CD4-positive, CD25-positive, alpha-beta regulatory T cell (primary cell): ENCODE measurements around the gene GRHPR. TPM values are rescaled to one million over a fixed set of nuclear protein-coding genes. Genes with fewer than 3 reads are reported as not detected.

Experiments used
- ATAC-seq, 2 donors: fragments of 150-1000 bp; cut with Tn5 transposase; one replicate each; pipeline ENCODE4 v1.10.0; 2021; ENCODE audit warnings: low read depth in 2 of 2, moderate number of reproducible peaks in 2 of 2, moderate library complexity in 1 of 2
- DNase-seq, 3 donors: peaks; one replicate each; pipeline versions ENCODE4 v3.0.0 to v3.0.0-alpha.2; 2012 to 2022; ENCODE audit warnings: mixed read lengths in 1 of 3
- H3K27ac ChIP-seq: one replicate; pipeline ENCODE4 v1.7.0; 2013; ENCODE audit warnings: mild to moderate bottlenecking, low read length; ENCODE audit not compliant: insufficient read depth, poor library complexity, severe bottlenecking
- H3K27me3 ChIP-seq: one replicate; pipeline ENCODE4 v1.7.0; 2013; ENCODE audit warnings: low read length; ENCODE audit not compliant: control insufficient read depth, insufficient read depth
- H3K36me3 ChIP-seq: one replicate; pipeline ENCODE4 v1.7.0; 2013; ENCODE audit warnings: mild to moderate bottlenecking, low read length, moderate library complexity; ENCODE audit not compliant: control insufficient read depth, insufficient read depth
- H3K4me1 ChIP-seq: 2 replicates; pipeline ENCODE4 v1.7.0; 2013; ENCODE audit warnings: mild to moderate bottlenecking, low read length; ENCODE audit not compliant: insufficient read depth, control insufficient read depth, poor library complexity, severe bottlenecking
- H3K4me3 ChIP-seq: one replicate; pipeline ENCODE4 v1.7.0; 2013; ENCODE audit warnings: low read depth, mild to moderate bottlenecking, low read length, moderate library complexity
- H3K9me3 ChIP-seq, 2 experiments: 1 replicate in 1 of 2; 2 replicates in 1 of 2; pipeline ENCODE4 v1.7.0; 2013; ENCODE audit warnings: low read length in 2 of 2, mild to moderate bottlenecking in 1 of 2, moderate library complexity in 1 of 2; ENCODE audit not compliant: control insufficient read depth in 2 of 2
- H3K27ac Mint-ChIP-seq, 3 donors: one replicate each; pipeline ENCODE4 v1.8.0; 2020 to 2022; ENCODE audit warnings: mild to moderate bottlenecking in 3 of 3, mixed read lengths in 3 of 3, moderate library complexity in 2 of 3
- H3K27me3 Mint-ChIP-seq: one replicate; pipeline ENCODE4 v1.8.0; 2022; ENCODE audit warnings: mild to moderate bottlenecking, mixed read lengths
- H3K36me3 Mint-ChIP-seq: one replicate; pipeline ENCODE4 v1.8.0; 2020; ENCODE audit warnings: mixed read lengths
- H3K4me1 Mint-ChIP-seq, 4 donors: one replicate each; pipeline ENCODE4 v1.8.0; 2020 to 2022; ENCODE audit warnings: mixed read lengths in 4 of 4, mild to moderate bottlenecking in 1 of 4
- H3K4me3 Mint-ChIP-seq, 4 donors: one replicate each; pipeline ENCODE4 v1.8.0; 2020 to 2022; ENCODE audit warnings: mild to moderate bottlenecking in 4 of 4, mixed read lengths in 4 of 4, moderate library complexity in 3 of 4
- H3K9me3 Mint-ChIP-seq, 7 donors: one replicate each; pipeline ENCODE4 v1.8.0; 2020 to 2022; ENCODE audit warnings: mixed read lengths in 7 of 7, mild to moderate bottlenecking in 3 of 7, moderate library complexity in 2 of 7
- polyA plus RNA-seq, 4 donors: library from polyadenylated mRNA; unstranded; fragments of 300-500 nt; fragmentation: Illumina TruSeq; gene quantifications; one replicate each; pipeline ENCODE4 v1.2.3, GENCODE V29; 2021
- total RNA-seq: library from RNA; stranded (reverse); gene quantifications from one replicate; pipeline ENCODE4 v1.2.3, GENCODE V29; 2022

Gene GRHPR
- total and polyA plus RNA-seq, 5 donors from 2014 or later: 36.6 to 73.9 (median 68.6) TPM

DNA sequence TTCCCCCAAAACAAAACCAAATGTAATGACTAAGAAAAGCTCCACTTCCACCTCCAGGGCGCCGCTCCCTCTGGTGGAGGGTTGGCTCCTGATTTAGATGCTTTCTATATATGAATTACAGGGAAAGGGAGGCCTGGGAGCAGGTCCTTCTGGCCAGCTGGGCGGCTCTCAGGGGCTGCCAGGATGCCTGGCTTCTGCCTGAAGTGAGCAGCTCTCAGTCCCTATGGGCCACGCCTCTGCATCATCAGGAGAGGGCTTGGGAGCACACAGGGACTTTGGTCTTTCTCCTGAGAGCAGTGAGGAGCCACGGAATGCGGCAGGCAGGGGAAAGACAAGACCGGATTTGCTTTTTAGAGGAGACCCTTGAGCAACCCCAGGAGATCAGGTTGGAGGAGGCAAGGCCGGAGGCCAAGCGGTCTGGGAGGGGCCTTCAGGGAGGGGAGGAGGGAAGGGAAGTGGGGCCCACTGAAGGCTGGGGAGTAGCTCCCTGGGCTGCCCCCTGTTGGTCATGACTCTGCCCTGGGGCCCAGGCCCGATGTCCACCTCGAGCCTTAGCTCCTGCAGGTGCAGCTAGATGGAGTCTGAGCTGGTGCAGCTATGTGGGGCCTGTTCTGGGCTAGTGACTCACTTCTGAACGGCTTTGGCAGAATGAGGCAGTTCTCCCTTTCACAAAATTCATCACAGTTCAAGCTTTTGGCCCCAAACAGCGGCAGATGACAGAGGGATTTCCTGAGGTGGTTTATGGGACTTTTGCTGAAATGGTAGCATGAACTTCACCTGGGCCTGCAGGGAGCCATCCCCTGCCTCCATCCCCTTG is 11.3 kb upstream of the GRHPR start:
- Histone ChIP-seq H3K4me1 (peaks cover 19% of the 10 kb centered on the region), H3K36me3 (no peaks in the 10 kb centered on the region), H3K4me3 (no peak overlapping the region), H3K27ac (no peak overlapping the region), H3K27me3 (no peaks in the 10 kb centered on the region), H3K9me3 (no peaks in the 10 kb centered on the region)
- ATAC-seq (no peak), DNase-seq (no peak)
- Mint-ChIP-seq H3K4me1 (peaks cover 11 to 32% (median 21%) of the 10 kb centered on the region in 4 donors), H3K27me3 (peaks cover 37% of the 10 kb centered on the region), H3K9me3 (peaks cover 0 to 1% (median 0%) of the 10 kb centered on the region in 7 donors), H3K4me3 (no peak overlapping the region), H3K27ac (peak overlapping the region in 1 of 3 donors; percentile 20), H3K36me3 (no peaks in the 10 kb centered on the region)

- no peak overlapping the region for H3K27ac Mint-ChIP-seq
- H3K9me3 Mint-ChIP-seq: no peaks in the 10 kb centered on the region
- H3K36me3 Mint-ChIP-seq: no peaks in the 10 kb centered on the region
- H3K27me3 Mint-ChIP-seq: peaks cover 33% of the 10 kb centered on the region
- Histone ChIP-seq H3K27ac (no peak overlapping the region), H3K9me3 (no peaks in the 10 kb centered on the region), H3K36me3 (no peaks in the 10 kb centered on the region), H3K4me1 (peaks cover 19% of the 10 kb centered on the region), H3K4me3 (no peak overlapping the region), H3K27me3 (no peaks in the 10 kb centered on the region)
- ATAC-seq: no peak
- H3K4me3 Mint-ChIP-seq: no peak overlapping the region
- H3K4me1 Mint-ChIP-seq: peaks cover 11 to 30% (median 21%) of the 10 kb centered on the region in 4 donors
- DNase-seq: no peak
Observed at GRCh38 chr9:37412431-37413151, 9.9 kb upstream of the GRHPR start.

DNA sequence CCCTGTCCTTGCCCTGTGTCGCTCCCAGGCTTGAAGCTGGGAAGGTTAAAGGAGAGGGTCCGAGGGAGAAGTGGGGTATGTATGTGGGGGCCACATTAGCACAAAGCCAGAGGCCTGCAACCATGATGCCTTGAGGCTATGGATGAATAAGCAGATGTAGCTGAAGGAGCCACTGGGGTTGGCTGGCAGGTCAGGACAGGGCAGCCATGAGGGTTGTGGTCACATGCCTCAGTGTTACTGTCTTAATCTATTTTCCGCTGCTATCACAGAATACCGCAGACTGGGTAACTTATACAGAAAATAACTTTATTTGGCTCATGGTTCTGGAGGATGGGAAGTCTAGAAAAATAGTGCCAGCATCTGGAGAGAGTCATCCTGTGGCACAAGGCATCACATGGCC is 9.2 kb upstream of the GRHPR start:
- Histone ChIP-seq H3K27me3 (no peaks in the 10 kb centered on the region), H3K4me1 (peaks cover 19% of the 10 kb centered on the region), H3K4me3 (no peak overlapping the region), H3K36me3 (no peaks in the 10 kb centered on the region), H3K9me3 (no peaks in the 10 kb centered on the region), H3K27ac (no peak overlapping the region)
- DNase-seq (no peak), ATAC-seq (no peak)
- Mint-ChIP-seq H3K4me1 (peaks cover 11 to 30% (median 21%) of the 10 kb centered on the region in 4 donors), H3K36me3 (no peaks in the 10 kb centered on the region), H3K27me3 (peaks cover 33% of the 10 kb centered on the region), H3K27ac (peak overlapping the region in 1 of 3 donors; percentile 20), H3K9me3 (no peaks in the 10 kb centered on the region), H3K4me3 (no peak overlapping the region)

DNA sequence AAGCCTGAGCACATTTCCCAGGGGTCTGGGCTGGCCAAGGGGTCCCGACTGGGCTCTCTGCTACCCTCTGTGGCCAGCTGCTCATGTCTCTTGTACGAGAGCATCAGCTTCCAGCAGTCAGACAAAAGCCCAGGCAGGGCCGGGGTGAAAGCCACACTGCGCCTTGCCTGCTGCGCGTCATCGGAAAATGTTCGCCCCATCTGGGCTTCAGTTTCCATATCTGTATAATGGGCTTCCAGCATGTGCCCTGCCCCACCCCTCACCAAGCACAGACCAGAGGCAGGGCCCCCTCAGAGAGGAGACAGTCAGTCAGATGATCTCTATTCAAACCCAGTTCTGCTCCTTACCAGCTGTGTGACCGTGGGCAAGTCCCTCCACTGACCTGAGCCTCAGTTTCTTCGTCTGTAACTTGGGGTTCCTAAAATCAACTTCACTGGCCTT is 8.0 kb upstream of the GRHPR start:
- no peaks in the 10 kb centered on the region for H3K9me3 ChIP-seq
- H3K36me3 ChIP-seq: no peaks in the 10 kb centered on the region
- H3K36me3 Mint-ChIP-seq: no peaks in the 10 kb centered on the region
- H3K4me3 Mint-ChIP-seq: no peak overlapping the region
- H3K27me3 Mint-ChIP-seq: peaks cover 28% of the 10 kb centered on the region
- no peaks in the 10 kb centered on the region for H3K27me3 ChIP-seq
- peaks cover 11 to 21% (median 16%) of the 10 kb centered on the region in 4 donors for H3K4me1 Mint-ChIP-seq
- no peak overlapping the region for H3K27ac ChIP-seq
- no peaks in the 10 kb centered on the region for H3K9me3 Mint-ChIP-seq
- no peak overlapping the region for H3K4me3 ChIP-seq
- peaks cover 9% of the 10 kb centered on the region for H3K4me1 ChIP-seq
- DNase-seq: no peak
- ATAC-seq: no peak
- H3K27ac Mint-ChIP-seq: no peak overlapping the region

DNA sequence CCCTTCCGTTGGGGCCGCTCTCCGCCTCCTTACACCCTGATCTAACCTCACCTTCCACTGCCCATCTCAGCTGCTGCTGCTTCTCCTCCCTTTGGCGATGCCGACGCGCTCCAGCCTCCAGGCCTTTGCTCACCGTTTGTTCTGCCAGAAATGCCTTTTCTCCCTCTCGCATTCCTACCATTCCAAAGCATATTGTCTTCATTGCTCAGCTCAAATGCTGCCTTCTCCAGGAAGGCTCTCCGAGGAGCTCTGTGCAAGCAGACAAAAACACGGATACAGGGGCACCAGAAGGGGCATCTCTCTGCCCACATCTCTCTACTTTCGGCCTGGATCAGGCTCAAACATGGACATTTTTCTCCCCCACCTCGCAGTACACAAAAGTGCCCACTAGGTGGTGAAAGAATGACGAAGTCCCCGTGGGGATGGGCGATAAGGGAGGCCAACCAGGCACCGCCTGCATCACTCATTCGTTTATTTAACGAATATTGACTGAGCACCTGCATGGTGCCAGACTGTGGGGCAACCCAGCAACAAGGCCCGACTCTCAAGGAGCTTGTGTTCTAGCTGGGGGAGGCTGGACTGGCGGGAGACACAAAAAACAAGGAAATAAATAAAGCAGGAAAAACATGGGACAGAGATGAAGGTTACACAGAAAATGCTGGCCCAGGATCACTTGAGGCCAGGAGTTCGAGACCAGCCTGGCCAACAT is 7.3 kb upstream of the GRHPR start:
- Histone ChIP-seq H3K4me1 (peaks cover 5% of the 10 kb centered on the region), H3K36me3 (no peaks in the 10 kb centered on the region), H3K27me3 (no peaks in the 10 kb centered on the region), H3K4me3 (no peak overlapping the region), H3K9me3 (no peaks in the 10 kb centered on the region), H3K27ac (no peak overlapping the region)
- H3K27me3 Mint-ChIP-seq: peaks cover 27% of the 10 kb centered on the region
- no peaks in the 10 kb centered on the region for H3K36me3 Mint-ChIP-seq
- no peak overlapping the region for H3K4me3 Mint-ChIP-seq
- peak; percentile 80 to 84 for ATAC-seq
- H3K27ac Mint-ChIP-seq: peak overlapping the region; percentile 15 to 78 (median 58)
- peak; percentile 59 to 80 (median 72) for DNase-seq
- no peaks in the 10 kb centered on the region for H3K9me3 Mint-ChIP-seq
- peaks cover 7 to 20% (median 12%) of the 10 kb centered on the region in 4 donors for H3K4me1 Mint-ChIP-seq

- no peak overlapping the region for H3K27ac Mint-ChIP-seq
- H3K9me3 Mint-ChIP-seq: no peaks in the 10 kb centered on the region
- no peaks in the 10 kb centered on the region for H3K36me3 Mint-ChIP-seq
- H3K4me1 ChIP-seq: peaks cover 12% of the 10 kb centered on the region
- H3K27me3 Mint-ChIP-seq: peaks cover 27% of the 10 kb centered on the region
- no peak overlapping the region for H3K4me3 Mint-ChIP-seq
- no peaks in the 10 kb centered on the region for H3K27me3 ChIP-seq
- no peak overlapping the region for H3K4me3 ChIP-seq
- ATAC-seq (no peak), DNase-seq (no peak)
- H3K4me1 Mint-ChIP-seq: peaks cover 12 to 17% (median 15%) of the 10 kb centered on the region in 4 donors
- no peaks in the 10 kb centered on the region for H3K36me3 ChIP-seq
- no peaks in the 10 kb centered on the region for H3K9me3 ChIP-seq
- no peak overlapping the region for H3K27ac ChIP-seq
Observed at GRCh38 chr9:37417252-37417803, 5.2 kb upstream of the GRHPR start.

DNA sequence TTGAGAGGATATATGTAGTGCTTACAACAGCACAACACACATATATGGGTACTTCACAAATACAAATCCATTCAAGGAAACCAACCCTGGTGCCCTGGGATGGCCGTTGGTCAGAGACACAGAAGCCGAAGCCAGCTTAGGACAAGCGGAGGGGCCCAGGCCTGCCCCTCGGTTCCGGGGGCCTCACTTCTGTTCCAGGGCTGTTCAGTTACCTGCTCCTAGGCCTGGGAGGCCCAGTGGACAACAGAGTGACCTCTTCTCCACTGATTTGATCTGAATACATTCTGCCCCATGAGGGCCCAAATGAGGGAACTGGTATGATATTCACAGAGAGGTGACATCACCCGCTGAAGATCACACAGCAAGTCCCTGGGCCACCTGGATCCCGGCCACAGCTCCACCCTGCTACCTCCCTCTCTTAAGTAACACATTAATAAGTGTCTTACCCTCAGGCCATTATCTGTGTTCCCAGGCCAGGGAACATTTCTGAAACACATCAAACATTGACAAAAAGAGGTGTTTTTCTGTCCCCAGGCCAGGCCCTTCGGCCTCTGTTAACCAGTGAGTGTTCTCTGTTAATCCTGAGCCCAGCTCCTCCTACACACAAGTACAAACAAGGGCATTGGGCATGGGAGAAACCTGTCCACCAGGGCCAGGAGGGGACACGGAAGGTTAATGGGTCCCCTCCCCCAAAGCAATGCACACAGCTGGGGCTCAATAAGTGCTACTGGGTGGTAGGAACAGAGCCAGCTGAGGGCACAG is 4.5 kb upstream of the GRHPR start:
- H3K9me3 Mint-ChIP-seq: no peaks in the 10 kb centered on the region
- no peaks in the 10 kb centered on the region for H3K36me3 ChIP-seq
- H3K4me3 ChIP-seq: no peak overlapping the region
- H3K36me3 Mint-ChIP-seq: no peaks in the 10 kb centered on the region
- H3K4me3 Mint-ChIP-seq: peak overlapping the region in 2 of 4 donors; percentile 23 to 77
- peaks cover 21% of the 10 kb centered on the region for H3K27me3 Mint-ChIP-seq
- H3K27ac ChIP-seq: no peak overlapping the region
- ATAC-seq (no peak), DNase-seq (no peak)
- H3K4me1 ChIP-seq: peaks cover 15% of the 10 kb centered on the region
- H3K27ac Mint-ChIP-seq: peak overlapping the region in 1 of 3 donors; percentile 36
- H3K4me1 Mint-ChIP-seq: peaks cover 12 to 22% (median 17%) of the 10 kb centered on the region in 4 donors
- no peaks in the 10 kb centered on the region for H3K27me3 ChIP-seq
- H3K9me3 ChIP-seq: no peaks in the 10 kb centered on the region
